GM21576 (cell line): ENCODE data around the gene ACACB.
A peak's percentile ranks its signal among the peaks of the same experiment; 100 is the strongest.
"Not testable (repeated sequence)": the region's sequence is repeated elsewhere in the genome, so short reads cannot be mapped to it uniquely, and the experiment has no call there.

Experiments
- ATAC-seq: cut with Tn5 transposase; IDR thresholded peaks from one replicate; pipeline ENCODE4 v1.9.1; 2021; ENCODE audit warnings: mild to moderate bottlenecking, moderate library complexity; ENCODE audit not compliant: unreplicated experiment

ACACB gene

DNA sequence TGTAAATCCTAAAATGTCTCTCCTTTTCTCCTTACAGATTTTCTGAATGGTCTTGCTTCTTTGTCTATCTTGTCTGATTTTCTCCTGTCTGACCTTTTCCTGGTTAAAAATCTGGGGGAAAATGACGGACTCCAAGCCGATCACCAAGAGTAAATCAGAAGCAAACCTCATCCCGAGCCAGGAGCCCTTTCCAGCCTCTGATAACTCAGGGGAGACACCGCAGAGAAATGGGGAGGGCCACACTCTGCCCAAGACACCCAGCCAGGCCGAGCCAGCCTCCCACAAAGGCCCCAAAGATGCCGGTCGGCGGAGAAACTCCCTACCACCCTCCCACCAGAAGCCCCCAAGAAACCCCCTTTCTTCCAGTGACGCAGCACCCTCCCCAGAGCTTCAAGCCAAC lies 23.0 kb downstream of the ACACB start:
- ATAC-seq, result no peak

DNA sequence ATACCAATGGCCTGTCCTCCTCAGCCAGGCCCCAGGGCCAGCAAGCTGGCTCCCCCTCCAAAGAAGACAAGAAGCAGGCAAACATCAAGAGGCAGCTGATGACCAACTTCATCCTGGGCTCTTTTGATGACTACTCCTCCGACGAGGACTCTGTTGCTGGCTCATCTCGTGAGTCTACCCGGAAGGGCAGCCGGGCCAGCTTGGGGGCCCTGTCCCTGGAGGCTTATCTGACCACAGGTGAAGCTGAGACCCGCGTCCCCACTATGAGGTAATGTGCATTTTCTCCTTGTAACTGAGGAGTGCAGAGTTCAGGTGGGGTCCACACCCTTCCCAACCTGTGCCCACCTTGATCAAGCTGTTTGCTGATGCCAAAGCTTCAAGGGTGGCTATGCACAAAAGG lies 23.4 kb downstream of the ACACB start:
- ATAC-seq, result no peak

DNA sequence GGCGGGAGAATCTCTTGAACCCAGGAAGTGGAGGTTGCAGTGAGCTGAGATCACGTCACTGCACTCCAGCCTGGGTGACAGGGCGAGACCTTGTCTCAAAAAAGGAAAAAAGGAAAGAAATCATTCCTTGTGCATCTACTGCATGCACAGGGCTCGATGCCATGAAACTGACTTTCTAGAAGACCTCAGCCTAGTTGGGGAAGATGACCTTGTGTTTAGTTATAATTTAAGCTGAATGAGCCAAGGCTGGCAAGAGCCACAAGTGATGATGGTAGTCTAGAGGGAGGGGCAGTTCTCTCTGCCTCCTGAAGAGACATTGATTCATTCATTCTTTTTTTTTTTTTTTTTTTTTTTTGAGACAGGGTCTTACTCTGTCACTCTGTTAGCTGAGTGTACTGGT lies 24.2 kb downstream of the ACACB start:
- no peak for ATAC-seq

DNA sequence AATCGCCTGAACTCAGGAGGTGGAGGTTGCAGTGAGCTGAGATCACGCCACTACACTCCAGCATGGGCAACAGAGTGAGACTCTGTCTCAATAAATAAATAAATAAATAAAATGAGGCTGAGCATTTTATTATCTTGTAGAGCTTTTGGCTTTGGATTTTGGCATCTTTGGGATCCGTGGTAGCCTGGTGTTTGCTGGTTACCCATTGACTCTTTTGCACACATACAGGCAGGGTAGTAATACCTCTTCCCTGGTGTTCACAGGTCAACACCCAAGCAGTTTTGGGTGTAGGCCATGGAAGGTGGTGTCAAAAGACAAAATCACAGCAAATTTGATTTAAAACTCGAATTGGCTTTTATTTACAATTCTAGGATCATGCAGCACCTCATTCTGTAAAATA lies 27.8 kb downstream of the ACACB start:
- ATAC-seq, result no peak

DNA sequence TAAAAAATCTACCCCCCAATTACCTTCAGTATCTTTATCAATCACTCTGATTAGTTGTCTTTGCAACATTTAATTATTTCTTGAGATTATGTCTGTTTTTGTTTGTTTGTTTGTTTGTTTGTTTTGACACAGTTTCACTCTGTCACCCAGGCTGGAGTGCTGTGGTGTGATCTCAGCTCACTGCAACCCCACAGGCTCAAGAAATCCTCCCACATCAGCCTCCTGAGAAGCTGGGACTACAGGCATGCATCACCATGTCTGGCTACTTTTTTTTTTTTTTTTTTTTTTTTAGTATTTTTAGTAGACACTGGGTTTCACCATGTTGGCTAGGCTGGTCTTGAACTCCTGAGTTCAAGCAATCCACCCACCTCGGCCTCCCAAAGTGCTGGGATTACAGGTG lies 30.7 kb downstream of the ACACB start:
- ATAC-seq, result not testable (repeated sequence)

DNA sequence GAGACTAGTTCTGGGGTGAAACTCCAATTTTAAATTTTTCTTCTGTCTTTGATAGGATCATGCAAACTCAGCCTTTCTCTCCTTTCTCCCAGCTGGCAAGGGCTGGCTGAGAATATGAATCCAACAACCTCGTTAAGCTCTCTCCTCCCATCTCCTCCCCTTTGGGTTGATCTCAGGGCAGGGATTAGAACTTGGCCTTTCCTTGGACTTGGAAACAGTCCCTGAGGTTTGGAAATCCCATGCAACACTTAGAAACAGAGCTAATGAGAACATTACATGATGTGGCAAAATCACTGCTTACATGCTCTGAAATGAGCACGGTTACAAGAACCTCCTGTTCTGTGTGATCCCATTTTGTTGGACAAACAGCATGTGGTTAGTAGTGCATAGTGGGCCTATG lies 31.6 kb downstream of the ACACB start:
- ATAC-seq, result no peak

GRCh38 chr12:109150124-109150640 lies 33.8 kb downstream of the ACACB start:
- no peak for ATAC-seq

DNA sequence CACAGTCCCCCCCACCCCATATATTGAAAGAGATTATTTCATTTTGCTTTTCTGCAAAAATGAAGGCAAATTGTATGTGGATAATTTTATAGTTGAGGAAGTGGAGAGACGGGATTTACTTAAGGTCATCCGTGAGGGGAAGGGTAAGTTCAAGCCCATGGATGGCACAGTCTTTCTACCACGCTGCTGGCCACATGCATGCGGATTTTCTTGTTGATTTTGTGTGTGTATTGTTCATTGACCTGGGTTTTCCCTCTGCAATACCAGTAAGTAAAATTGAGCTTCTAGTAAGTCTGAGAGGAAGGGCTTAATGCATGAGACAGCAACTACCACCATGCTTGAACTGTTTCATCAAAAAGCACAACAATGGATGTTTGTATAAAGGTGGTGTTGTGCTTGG lies 35.1 kb downstream of the ACACB start:
- no peak for ATAC-seq

- ATAC-seq, result no peak
These were observed 37.5 kb downstream of the ACACB start for GRCh38 chr12:109153821-109154441.

DNA sequence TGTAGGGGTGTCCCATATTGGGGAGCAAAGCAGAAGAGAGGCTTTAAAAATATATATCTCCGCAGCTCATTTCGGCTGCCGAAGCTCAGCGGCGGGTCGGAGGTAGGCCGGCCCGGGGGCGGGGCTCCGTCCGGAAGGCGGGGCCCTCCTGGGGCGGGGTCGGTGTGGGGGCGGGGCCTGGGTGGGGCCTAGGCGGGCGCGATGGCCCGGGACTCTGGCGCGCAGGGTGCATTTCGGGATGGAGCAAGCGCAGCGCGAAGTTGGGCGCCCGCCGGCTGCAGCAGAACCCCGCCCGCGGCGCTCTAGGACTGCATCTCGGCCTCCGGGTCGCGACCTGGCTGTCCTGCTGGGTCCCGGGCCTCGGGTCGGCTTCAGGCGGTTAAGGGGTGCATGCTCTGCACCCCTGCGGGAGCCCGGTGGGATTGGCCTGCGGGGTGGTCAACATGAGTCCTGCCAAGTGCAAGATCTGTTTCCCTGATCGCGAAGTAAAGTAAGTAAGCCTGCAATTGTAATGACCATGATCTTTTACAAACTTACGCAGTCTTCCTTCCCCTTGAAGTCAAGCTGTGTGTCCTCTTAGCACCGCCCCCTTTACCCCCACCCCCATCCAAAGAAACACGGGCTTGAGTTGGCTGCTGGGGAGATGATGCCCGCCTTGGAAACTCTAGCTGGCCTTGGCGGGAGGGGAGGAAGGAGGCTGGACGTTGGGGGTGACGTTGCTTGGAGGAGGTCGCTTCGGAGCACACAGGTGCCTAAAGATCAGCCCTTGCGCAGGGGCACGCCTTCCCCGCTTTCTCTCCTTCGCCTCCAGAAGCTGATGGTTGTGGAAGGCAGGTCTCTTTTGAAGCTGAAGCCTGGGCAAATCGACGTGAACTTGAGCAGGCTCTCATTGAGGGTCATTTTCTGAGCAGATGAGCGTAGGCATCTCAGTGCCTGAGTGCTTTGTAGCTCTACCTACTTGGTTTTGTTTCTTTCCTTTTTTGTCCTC lies 38.4 kb downstream of the ACACB start:
- ATAC-seq, result peak; percentile 85

DNA sequence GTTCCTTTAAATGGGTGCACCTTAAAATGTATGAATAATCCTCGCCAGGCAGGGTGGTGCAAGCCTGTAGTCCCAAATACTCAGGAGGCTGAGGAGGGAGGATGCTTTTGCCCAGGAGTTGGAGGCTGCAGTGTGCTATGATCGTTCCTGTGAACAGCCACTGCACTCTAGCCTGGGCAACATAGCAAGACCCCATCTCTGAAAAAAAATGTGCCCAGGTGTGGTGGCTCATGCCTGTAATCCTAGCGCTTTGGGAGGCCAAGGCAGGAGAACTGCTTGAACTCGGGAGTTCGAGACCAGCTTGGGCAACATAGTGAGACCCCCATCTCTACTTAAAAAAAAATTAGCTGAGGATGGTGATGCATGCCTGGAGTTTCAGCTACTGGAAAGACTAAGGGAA lies 39.6 kb downstream of the ACACB start:
- ATAC-seq, result no peak

GRCh38 chr12:109156586-109156985 lies 40.2 kb downstream of the ACACB start:
- ATAC-seq, result no peak

GRCh38 chr12:109157986-109158385 lies 41.6 kb downstream of the ACACB start:
- ATAC-seq, result no peak

GRCh38 chr12:109160433-109160832 lies 44.0 kb downstream of the ACACB start:
- no peak for ATAC-seq

GRCh38 chr12:109160873-109161272 lies 44.5 kb downstream of the ACACB start:
- ATAC-seq, result no peak

DNA sequence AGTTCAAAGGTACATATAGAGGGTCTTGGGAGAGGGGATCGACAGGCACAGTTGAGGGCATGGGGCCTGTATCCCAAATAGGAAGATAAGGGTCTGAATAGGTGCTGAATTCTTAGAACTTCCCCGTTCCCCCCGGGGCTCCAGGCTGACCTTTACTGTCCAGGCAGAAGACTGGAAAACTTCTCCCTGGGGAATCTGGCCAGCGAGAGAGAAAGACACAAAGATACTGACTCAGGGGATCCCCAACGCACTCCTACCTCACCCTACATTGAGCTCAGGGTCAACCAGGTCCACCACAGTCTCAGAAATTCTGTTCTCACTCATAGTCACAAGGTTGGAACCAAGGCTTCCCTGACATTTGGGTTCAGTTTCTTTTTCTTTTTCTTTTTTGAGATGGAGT lies 46.2 kb downstream of the ACACB start:
- no peak for ATAC-seq

- no peak for ATAC-seq
These were observed 46.8 kb downstream of the ACACB start for GRCh38 chr12:109163167-109163566.

DNA sequence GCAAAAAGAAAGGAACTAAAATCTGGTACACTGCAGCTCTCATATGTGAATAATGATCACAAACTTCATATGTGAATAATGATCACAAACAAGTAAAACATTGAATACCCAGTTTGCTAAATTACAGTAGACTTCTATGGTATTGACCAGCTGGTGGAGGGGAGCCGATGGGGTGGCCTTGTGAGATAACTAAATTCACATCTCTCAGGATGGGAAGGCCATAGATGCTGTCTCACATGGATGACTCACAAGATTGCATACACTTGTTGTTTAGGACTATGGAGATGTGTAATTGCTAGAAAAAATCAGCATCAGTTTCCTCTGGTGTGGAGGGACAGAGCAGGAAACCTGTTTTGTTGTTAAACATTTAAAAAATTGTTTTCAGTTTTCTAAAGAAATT lies 49.2 kb downstream of the ACACB start:
- ATAC-seq, result no peak

DNA sequence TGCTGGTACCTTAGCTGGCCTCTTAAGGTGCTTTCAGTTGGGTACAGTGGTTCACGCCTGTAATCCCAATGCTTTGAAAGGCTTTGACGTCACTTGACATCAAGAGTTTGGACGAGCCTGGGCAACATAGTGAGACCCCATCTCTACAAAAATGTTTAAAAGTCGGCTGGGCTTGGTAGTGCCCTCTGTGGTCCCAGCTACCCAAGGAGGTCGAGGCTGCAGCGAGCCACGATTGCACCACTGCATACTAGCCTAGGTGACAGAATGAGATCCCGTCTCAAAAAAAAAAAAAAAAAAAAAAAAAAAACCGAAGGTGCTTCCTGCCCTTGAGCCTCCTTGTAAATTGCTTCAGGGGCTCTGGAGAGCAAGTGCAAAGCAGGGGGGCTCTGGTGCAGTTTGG lies 50.0 kb downstream of the ACACB start:
- no peak for ATAC-seq

DNA sequence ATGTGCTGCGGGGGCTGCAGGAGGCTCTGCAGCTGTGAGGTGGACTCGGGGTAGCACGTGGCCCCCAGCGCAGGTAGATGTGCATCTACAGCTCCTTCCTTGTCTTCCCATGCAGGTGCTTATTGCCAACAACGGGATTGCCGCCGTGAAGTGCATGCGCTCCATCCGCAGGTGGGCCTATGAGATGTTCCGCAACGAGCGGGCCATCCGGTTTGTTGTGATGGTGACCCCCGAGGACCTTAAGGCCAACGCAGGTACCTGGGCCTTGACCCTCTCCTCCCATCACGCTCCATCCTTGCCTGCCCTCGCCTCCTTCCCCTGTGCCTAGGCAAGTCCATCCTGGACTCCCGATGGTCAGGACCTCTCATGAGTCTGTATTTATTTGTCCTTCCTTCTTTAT lies 51.4 kb downstream of the ACACB start:
- ATAC-seq, result no peak

DNA sequence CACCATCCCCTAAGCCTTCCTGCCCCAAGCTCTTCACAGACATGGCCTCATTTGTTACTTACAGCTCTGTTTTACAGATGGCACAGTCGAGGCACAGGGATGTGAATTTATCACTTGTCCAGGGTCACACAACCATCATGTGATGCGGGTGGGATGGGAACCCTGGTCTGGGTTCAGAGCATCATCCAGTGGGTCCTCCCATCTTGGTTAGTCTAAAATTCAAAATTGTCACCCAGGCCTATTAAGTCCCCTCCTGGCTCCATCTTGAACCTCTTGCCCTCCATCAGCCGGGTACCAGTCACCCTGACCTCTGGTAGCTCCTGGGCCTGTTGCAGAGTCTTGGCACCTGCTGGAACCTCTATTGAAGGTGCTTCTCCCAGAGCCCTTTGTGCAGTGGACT lies 52.9 kb downstream of the ACACB start:
- ATAC-seq, result no peak

- ATAC-seq, result no peak
These were observed 53.3 kb downstream of the ACACB start for GRCh38 chr12:109169686-109170085.
